GM19043 (cell line): ENCODE data around the gene CLMN.
A peak's percentile ranks its signal among the peaks of the same experiment; 100 is the strongest.
"Not testable (repeated sequence)": the region's sequence is repeated elsewhere in the genome, so short reads cannot be mapped to it uniquely, and the experiment has no call there.

Experiments used
- ATAC-seq: cut with Tn5 transposase; IDR thresholded peaks from one replicate; pipeline ENCODE4 v1.9.1; 2021; ENCODE audit warnings: low read depth; ENCODE audit not compliant: unreplicated experiment

Gene CLMN

DNA sequence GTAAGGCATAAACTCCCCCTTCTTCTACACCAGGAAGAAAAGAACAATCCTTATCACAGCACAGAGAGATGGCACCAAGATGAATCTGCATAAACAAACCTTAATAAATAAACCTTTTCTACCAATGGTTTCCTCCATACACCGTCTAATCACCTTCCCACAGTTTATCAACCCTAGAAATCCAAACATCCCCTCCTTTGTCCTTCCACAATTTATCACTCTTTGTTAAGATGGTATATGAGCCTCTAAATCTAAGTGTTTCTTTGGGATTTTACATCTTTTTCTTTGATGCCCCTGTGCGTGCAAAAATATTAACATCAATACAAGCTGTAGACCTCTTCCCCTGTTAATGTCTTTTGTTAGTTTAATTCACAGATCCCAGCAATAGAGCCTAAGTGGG, 174.9 kb downstream of the CLMN start:
- no peak for ATAC-seq

- ATAC-seq = no peak
Observed at GRCh38 chr14:95143808-95144620, 175.7 kb downstream of the CLMN start.

DNA sequence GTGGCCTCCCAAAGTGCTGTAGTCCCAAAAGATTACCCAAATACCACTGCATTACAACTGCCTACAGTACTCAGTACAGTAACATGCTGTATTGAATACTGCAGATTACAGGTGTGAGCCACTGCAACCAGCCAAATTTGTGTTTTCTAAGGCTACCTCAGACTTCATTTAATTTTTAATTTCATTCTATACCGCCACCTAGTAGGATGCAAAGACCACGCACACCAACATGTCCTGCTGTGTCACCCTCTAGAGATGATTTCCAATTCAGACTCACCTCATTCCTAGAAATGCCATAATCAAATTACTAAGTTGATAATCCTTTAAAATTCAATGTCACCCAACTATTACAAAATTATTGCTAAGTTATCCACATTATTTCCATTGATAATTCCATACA, 177.5 kb downstream of the CLMN start:
- ATAC-seq = no peak

- ATAC-seq = no peak
Observed at GRCh38 chr14:95141684-95142083, 178.0 kb downstream of the CLMN start.

DNA sequence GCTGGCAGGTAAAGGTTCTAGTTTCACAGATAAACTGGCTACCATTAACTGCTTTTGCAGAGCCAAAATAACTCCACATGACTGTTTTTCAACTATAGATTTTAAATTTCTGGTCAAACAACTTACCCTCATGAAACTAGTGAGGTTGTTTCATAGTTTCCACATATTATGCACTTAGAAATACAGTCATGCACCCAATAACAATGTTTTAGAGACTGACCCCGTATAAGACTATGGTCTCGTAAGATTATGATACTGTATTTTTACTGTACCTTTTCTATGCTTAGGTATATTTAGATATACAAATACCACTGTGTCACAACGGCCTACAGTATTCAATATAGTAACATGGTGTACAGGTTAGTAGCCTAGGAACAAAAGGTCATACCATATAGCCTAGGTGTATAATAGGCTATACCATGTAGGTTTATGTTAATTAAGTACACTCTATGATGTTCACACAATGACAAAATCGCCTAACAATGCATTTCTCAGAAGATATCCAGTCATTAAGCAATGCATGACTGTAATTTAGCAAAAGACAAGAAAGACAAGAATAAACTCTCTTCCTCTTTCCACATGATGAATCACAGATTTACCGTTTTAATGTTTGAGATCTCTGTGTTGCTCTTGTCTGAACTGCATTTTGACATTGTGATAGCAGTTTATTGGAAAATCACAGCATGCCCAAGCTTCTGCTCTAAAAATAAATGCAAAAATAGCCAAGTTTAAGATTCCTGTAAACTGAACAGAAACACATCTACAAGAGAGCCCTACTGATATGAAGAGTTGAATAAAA, 179.4 kb downstream of the CLMN start:
- no peak for ATAC-seq

DNA sequence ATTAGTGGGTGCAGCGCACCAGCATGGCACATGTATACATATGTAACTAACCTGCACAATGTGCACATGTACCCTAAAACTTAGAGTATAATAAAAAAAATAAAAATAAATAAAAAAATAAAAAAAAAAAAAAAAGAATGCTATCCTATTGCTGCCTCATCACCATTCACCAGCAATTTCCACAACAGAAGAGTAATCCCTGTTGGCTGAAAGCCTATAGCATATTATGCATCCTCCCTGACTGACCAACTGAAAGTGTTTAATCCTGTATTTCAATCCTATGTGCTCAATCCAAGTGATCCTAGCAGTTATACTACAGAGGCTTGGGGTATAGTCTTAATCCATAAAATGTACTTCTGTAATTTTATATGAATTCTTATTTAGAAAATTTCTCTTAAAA, 180.8 kb downstream of the CLMN start:
- no peak for ATAC-seq

DNA sequence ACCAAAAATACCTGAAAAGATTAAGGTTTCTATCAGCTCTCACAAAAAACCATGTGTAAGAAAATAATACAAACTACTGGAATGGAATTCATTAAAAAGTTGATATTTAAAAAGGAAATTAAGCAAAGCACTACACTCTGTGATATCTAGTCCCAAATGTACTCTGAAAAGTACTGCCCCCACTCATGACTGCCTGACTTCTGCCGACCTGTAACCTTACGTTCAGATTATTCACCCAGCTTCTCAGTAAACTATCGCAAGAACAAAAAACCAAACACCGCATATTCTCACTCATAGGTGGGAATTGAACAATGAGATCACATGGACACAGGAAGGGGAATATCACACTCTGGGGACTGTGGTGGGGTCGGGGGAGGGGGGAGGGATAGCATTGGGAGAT, 181.3 kb downstream of the CLMN start:
- not testable (repeated sequence) for ATAC-seq

GRCh38 chr14:95137804-95138167, 181.9 kb downstream of the CLMN start:
- ATAC-seq = no peak

DNA sequence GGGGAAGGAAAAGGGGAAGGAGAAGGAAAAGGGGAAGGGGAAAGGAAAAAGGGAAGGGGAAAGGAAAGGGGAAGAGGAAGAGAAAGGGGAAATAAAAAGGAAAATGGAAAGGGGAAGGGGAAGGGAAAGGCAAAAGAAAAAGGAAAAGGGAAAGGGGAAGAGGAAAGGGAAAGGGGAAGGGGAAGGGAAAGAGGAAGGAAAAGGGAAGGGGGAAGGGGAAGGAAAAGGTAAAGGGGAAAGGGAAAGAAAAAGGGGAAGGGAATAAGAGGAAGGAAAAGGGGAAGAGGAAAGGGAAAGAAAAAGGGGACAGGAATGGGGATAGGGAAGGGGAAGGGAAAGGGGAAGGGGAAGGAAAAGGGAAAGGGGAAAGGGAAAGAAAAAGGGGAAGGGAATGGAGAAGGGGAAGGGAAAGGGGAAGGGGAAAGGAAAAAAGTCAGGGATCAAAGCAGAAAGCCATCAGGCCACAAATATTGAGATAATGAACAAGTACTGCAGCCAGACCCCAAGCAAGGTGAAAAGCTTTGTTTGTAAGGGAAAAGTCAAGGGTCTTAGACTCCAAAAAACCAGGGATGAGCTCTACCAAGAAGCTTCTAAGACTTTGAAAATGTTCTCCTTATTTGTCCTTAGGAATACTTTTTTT, 182.4 kb downstream of the CLMN start:
- ATAC-seq = no peak

DNA sequence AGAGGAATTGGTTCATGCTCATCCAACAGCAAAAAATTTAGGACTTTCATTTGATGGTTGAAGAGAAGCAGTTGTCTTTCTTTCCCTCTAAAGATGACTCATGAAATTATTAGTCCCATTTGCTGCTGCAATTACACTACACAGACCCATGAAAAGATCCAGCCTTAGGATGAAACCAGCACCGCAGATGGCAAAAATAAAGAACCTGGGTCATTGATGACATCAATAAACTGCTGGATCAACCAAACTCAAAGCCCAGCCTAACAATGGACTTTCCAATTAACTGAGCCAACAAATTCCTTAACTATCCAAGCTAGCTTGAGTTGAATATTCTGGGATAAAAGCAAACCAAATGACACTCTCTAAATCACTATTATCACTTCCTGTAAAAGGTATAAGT, 183.1 kb downstream of the CLMN start:
- ATAC-seq = no peak

DNA sequence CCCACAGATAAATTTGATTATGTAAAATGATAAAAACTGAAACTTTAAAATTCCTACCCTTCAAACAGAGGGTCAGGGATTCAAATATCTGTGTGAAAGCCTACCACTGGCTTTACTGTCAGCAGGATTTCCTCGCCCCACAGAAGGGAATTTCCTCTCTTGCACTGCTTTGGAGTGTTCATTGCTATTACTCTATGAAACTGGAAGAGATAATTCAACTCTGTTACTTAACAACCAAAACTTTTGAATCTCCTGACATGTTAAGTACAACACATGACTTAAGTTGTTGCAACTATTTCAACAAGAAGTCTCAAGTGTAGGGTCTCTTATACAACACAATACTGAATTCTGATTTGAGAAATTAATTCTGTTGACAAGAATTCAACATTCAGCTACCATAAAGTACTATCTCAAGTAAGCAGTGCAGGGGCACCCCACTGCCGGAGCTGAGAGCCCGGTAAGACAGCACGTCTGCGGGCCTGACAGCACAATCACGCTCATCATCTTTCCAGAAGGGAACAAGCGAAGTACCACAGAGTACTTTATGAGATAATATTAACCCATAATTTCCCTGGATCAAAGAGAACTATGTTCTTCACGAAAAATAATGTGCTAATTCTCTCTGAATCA, 185.3 kb downstream of the CLMN start:
- peak; percentile 59 for ATAC-seq

DNA sequence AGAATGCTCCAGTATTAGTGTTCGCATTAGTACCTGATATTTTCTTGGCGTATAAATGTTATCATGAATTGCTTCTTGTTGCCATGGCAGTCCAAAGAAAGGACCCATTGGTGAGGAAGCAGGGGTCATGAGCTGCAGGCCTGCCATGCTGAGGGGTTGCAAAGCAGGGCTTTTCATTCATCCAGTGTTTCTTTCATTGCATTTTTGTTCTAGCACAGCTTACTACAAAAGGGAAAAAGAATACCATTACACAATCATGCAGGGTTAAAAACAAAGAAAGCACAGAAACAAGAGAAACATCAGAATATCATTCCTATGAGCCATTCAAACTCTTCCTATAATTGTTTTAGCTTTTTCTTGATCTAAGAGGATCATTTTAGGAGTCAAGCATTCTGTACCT, 186.4 kb downstream of the CLMN start:
- ATAC-seq = no peak

DNA sequence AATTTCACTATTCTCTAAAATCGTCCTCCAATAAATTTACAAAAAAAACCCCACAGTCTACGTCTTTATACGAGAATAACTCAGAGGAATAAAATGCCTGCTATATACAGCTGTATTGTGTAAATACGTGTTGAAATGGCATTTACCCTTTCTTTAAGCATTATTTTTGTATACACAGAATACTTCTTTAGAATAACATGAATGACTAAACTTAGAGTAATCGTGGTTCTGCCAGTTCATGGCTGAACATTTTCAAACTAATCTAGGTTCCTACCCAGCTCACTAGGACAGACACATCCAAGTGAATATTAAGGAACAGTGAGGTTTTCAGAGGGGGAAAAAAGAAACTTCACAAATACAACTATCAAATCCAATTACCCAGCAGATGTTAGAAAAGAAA, 186.9 kb downstream of the CLMN start:
- no peak for ATAC-seq
